HCT116 (cell line): Measurements from ENCODE around the gene TMEM143.

Source experiments
- CTCF ChIP-seq, 3 experiments: fragments of 200-600 bp in 1 of 3; sonication (generic) in 1 of 3; IDR thresholded peaks in 2 of 3; conservative IDR thresholded peaks in 1 of 3; 2 replicates each; pipeline ENCODE4 v1.5.1; 2012 to 2017; ENCODE audit warnings: low read depth in 2 of 3, low read length in 2 of 3, antibody characterized with exemption in 1 of 3, borderline replicate concordance in 1 of 3, control low read depth in 1 of 3, mild to moderate bottlenecking in 1 of 3, mixed read lengths in 1 of 3, mixed run types in 1 of 3, moderate library complexity in 1 of 3; ENCODE audit not compliant: insufficient read depth in 1 of 3
- EZH2 ChIP-seq: fragments of 200-600 bp; sonication (generic); IDR thresholded peaks from 2 replicates; pipeline ENCODE4 v1.6.1; 2017; ENCODE audit warnings: antibody characterized with exemption, mixed run types
- MAX ChIP-seq: IDR thresholded peaks from 2 replicates; pipeline ENCODE4 v1.6.1; 2012
- POLR2A ChIP-seq: IDR thresholded peaks from 2 replicates; pipeline ENCODE4 v1.7.0; 2011; ENCODE audit warnings: borderline replicate concordance; ENCODE audit not compliant: insufficient read depth, insufficient read length; ENCODE audit errors: extremely low read depth
- POLR2AphosphoS5 ChIP-seq: IDR thresholded peaks from 2 replicates; pipeline ENCODE4 v1.6.1; 2011; ENCODE audit warnings: mild to moderate bottlenecking, low read depth, low read length, moderate library complexity
- RAD21 ChIP-seq: IDR thresholded peaks from 2 replicates; pipeline ENCODE4 v1.6.1; 2012; ENCODE audit warnings: low read depth, mild to moderate bottlenecking
- REST ChIP-seq: IDR thresholded peaks from 2 replicates; pipeline ENCODE4 v1.6.1; 2012; ENCODE audit warnings: low read depth
- SIN3A ChIP-seq: IDR thresholded peaks from 2 replicates; pipeline ENCODE4 v1.6.1; 2012; ENCODE audit warnings: low read depth
- SP1 ChIP-seq: IDR thresholded peaks from 2 replicates; pipeline ENCODE4 v1.6.1; 2012; ENCODE audit warnings: low read depth
- YY1 ChIP-seq: IDR thresholded peaks from 2 replicates; pipeline ENCODE4 v1.6.1; 2011; ENCODE audit warnings: low read length, low read depth, moderate library complexity, mild to moderate bottlenecking; ENCODE audit not compliant: insufficient replicate concordance; ENCODE audit errors: extremely low read depth
- ZFX ChIP-seq: fragments of 450-650 bp; IDR thresholded peaks from 2 replicates; pipeline ENCODE4 v1.6.1; 2017
- ZNF274 ChIP-seq: fragments of 200-500 bp; sonication (Bioruptor generic); IDR thresholded peaks from 2 replicates; pipeline ENCODE4 v1.6.1; 2014; ENCODE audit warnings: mild to moderate bottlenecking, low read depth, low read length, inconsistent platforms

GRCh38 chr19:48401287-48401686, 37.5 kb upstream of the TMEM143 start:
- no peak for TF ChIP-seq SIN3A
- TF ChIP-seq CTCF (IDR thresholded peaks at IDR 0.05 in 2 of 3, conservative IDR thresholded peaks at IDR 0.05 in 1 of 3; ENCODE audit: borderline replicate concordance in 1 of 3, insufficient read depth in 1 of 3, low read depth in 2 of 3, low read length in 2 of 3), result no peak
- TF ChIP-seq EZH2, result no peak
- TF ChIP-seq RAD21, result no peak
- TF ChIP-seq POLR2A, result no peak
- TF ChIP-seq MAX, result no peak
- no peak for TF ChIP-seq POLR2AphosphoS5
- TF ChIP-seq ZNF274, result no peak
- TF ChIP-seq YY1, result no peak
- TF ChIP-seq SP1, result no peak
- no peak for TF ChIP-seq REST
- TF ChIP-seq ZFX, result no peak
